CD4-positive, alpha-beta T cell (primary cell): ENCODE data around the gene SORBS1. TPM values are rescaled to one million over a fixed set of nuclear protein-coding genes. Genes with fewer than 3 reads are reported as not detected.

Experiments
- ATAC-seq: fragments of 200-7000 bp; cut with Tn5 transposase; one replicate; pipeline ENCODE4 v1.10.0; 2022; ENCODE audit warnings: mild to moderate bottlenecking; ENCODE audit not compliant: poor library complexity
- CTCF ChIA-PET: fragments of 350-600 bp; sonication (Branson Sonifier 250); formaldehyde crosslinking; loops from one replicate; lab custom pipeline; 2021; ENCODE audit warnings: antibody characterized with exemption, inconsistent platforms; lab: Charles Lee
- POLR2A ChIA-PET: fragments of 350-600 bp; sonication (Branson Sonifier 250); formaldehyde crosslinking; loops from one replicate; lab custom pipeline; 2021; ENCODE audit warnings: antibody characterized with exemption, inconsistent platforms; lab: Charles Lee
- DNase-seq, 14 experiments: peaks; one replicate each; pipeline ENCODE4 v3.0.0-alpha.2; 2013 to 2020; ENCODE audit warnings: mixed read lengths in 2 of 14
- H3K27ac ChIP-seq, 2 donors: one replicate each; pipeline versions ENCODE4 v1.5.1 to v1.7.0; 2013; ENCODE audit warnings: low read length in 2 of 2, low read depth in 1 of 2, mild to moderate bottlenecking in 1 of 2
- H3K27me3 ChIP-seq, 2 experiments: 1 replicate in 1 of 2; 2 replicates in 1 of 2; pipeline versions ENCODE4 v1.6.1 to v1.7.0; 2013; ENCODE audit warnings: low read length in 2 of 2, control low read depth in 1 of 2, mild to moderate bottlenecking in 1 of 2, moderate library complexity in 1 of 2; ENCODE audit not compliant: insufficient read depth in 2 of 2, control insufficient read depth in 1 of 2
- H3K36me3 ChIP-seq: one replicate; pipeline ENCODE4 v1.6.1; 2013; ENCODE audit warnings: low read length, control low read depth; ENCODE audit not compliant: insufficient read depth
- H3K4me1 ChIP-seq: one replicate; pipeline ENCODE4 v1.6.1; 2013; ENCODE audit warnings: low read length, control low read depth; ENCODE audit not compliant: insufficient read depth
- H3K4me3 ChIP-seq: one replicate; pipeline ENCODE4 v1.5.1; 2013; ENCODE audit warnings: mild to moderate bottlenecking, low read length, moderate library complexity
- H3K9me3 ChIP-seq, 2 experiments: 1 replicate in 1 of 2; 2 replicates in 1 of 2; pipeline versions ENCODE4 v1.6.1 to v1.7.0; 2013; ENCODE audit warnings: low read length in 2 of 2, mild to moderate bottlenecking in 2 of 2, control low read depth in 1 of 2, moderate library complexity in 1 of 2; ENCODE audit not compliant: control insufficient read depth in 1 of 2, insufficient read depth in 1 of 2
- H3K27ac Mint-ChIP-seq: one replicate; pipeline ENCODE4 v1.8.0; 2020; ENCODE audit warnings: mixed read lengths
- H3K27me3 Mint-ChIP-seq: one replicate; pipeline ENCODE4 v1.8.0; 2021; ENCODE audit warnings: mixed read lengths
- H3K36me3 Mint-ChIP-seq: one replicate; pipeline ENCODE4 v1.8.0; 2021; ENCODE audit warnings: low read depth, mixed read lengths
- H3K4me1 Mint-ChIP-seq: one replicate; pipeline ENCODE4 v1.8.0; 2021; ENCODE audit warnings: low read depth, mixed read lengths
- H3K4me3 Mint-ChIP-seq: one replicate; pipeline ENCODE4 v1.8.0; 2020; ENCODE audit warnings: mild to moderate bottlenecking, mixed read lengths
- H3K9me3 Mint-ChIP-seq: one replicate; pipeline ENCODE4 v1.8.0; 2020; ENCODE audit warnings: mixed read lengths
- intact Hi-C, 2 experiments: fragments of 100-400 bp; cut with DNase I in 1 of 2; cut with micrococcal nuclease in 1 of 2; formaldehyde crosslinking; loops; one replicate each; pipeline versions ENCODE4 v1.15.1 to v1.9.0; 2023 to 2025; cut with DNase I, micrococcal nuclease
- total RNA-seq, 174 experiments: library from RNA in 2 of 174; stranded (reverse) in 2 of 174; gene quantifications; one replicate each; pipeline ENCODE4 v1.2.3 and lab custom pipeline; 2021 to 2026
- TF ChIP-seq, protein P1 (sequence below): fragments of 200-600 bp; IDR thresholded peaks from one replicate; pipeline ENCODE4 v1.8.0; 2022; ENCODE audit warnings: antibody characterized with exemption, mild to moderate bottlenecking

Gene SORBS1
- total RNA-seq, 2 experiments from 2014 or later: 1.4 to 1.8 TPM

DNA sequence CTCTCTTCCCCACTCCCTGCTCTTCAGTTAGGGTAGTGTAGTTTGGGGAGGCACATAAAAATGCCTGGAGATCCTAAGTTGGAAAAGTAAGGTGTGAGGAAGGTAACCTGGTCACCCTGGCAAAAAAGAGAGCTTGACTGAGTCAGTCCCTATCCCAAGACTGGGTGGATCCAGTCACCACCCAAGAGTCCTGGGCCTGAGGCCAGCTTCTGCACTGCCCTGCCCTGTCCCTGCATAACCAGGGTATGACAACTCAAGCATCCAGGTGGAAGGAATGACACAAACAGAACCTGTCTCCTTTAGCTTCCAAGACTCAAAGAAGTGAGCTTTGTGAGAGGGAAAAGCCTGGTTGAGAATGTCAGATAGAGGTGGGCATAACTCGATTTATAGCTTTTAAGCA is 26.9 kb upstream of the SORBS1 start:
- ATAC-seq (no peak), DNase-seq (no peak)
- no peaks in the 10 kb centered on the region for H3K27me3 ChIP-seq
- no peaks in the 10 kb centered on the region for H3K4me1 ChIP-seq
- POLR2A ChIA-PET: no interaction called here
- H3K4me1 Mint-ChIP-seq: no peaks in the 10 kb centered on the region
- no peak overlapping the region for H3K4me3 Mint-ChIP-seq
- H3K36me3 Mint-ChIP-seq: no peaks in the 10 kb centered on the region
- TF ChIP-seq, protein P1, sequence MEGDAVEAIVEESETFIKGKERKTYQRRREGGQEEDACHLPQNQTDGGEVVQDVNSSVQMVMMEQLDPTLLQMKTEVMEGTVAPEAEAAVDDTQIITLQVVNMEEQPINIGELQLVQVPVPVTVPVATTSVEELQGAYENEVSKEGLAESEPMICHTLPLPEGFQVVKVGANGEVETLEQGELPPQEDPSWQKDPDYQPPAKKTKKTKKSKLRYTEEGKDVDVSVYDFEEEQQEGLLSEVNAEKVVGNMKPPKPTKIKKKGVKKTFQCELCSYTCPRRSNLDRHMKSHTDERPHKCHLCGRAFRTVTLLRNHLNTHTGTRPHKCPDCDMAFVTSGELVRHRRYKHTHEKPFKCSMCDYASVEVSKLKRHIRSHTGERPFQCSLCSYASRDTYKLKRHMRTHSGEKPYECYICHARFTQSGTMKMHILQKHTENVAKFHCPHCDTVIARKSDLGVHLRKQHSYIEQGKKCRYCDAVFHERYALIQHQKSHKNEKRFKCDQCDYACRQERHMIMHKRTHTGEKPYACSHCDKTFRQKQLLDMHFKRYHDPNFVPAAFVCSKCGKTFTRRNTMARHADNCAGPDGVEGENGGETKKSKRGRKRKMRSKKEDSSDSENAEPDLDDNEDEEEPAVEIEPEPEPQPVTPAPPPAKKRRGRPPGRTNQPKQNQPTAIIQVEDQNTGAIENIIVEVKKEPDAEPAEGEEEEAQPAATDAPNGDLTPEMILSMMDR: no peak
- no peak overlapping the region for H3K4me3 ChIP-seq
- no peaks in the 10 kb centered on the region for H3K36me3 ChIP-seq
- peaks cover 2% of the 10 kb centered on the region for H3K27me3 Mint-ChIP-seq
- H3K9me3 ChIP-seq: no peaks in the 10 kb centered on the region
- intact Hi-C loops: no loop called here
- CTCF ChIA-PET: no interaction called here
- no peak overlapping the region for H3K27ac Mint-ChIP-seq
- no peaks in the 10 kb centered on the region for H3K9me3 Mint-ChIP-seq
- no peak overlapping the region for H3K27ac ChIP-seq

DNA sequence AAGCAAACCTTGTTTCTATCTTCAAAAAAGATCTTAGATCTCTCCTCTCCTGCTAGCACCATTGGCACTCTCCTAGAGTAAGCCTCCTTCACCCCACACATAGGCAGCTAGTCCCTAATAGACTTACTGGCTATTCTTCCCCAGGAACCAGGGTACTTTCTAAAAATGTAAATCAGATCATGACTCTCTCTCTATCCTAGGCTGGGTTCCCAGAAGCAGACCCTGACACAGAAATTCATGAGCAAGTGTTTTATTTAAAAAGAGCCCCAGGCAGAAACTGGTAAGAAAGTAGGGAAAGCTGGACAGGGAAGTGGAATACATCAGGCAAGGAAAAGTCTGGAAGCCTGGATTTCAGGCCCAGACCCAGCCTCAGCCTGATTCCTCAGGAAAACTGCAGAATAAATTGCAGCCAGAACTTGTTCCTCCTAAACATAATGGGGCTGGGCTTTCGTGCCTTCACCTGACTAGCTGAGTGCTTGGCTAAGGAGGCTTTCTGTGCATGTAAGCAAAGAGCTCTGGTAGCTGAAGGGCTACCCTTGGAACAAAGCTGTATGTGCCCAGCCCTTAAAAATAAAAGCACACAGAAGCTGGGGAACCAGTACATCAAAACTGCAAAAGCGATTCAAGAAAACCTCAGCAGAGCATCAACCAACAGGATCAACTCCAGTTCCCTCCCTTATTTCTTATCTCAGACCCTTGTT is 18.8 kb upstream of the SORBS1 start:
- no peak overlapping the region for H3K27ac Mint-ChIP-seq
- no peaks in the 10 kb centered on the region for H3K36me3 ChIP-seq
- DNase-seq (no peak), ATAC-seq (no peak)
- no peaks in the 10 kb centered on the region for H3K4me1 Mint-ChIP-seq
- TF ChIP-seq, protein P1: no peak
- no peaks in the 10 kb centered on the region for H3K36me3 Mint-ChIP-seq
- CTCF ChIA-PET: no interaction called here
- intact Hi-C loops: no loop called here
- POLR2A ChIA-PET: no interaction called here
- H3K4me1 ChIP-seq: no peaks in the 10 kb centered on the region
- H3K27me3 Mint-ChIP-seq: peaks cover 37% of the 10 kb centered on the region
- peaks cover 0 to 6% of the 10 kb centered on the region in 2 experiments for H3K27me3 ChIP-seq
- no peak overlapping the region for H3K27ac ChIP-seq
- no peaks in the 10 kb centered on the region for H3K9me3 ChIP-seq
- H3K9me3 Mint-ChIP-seq: no peaks in the 10 kb centered on the region
- no peak overlapping the region for H3K4me3 Mint-ChIP-seq
- no peak overlapping the region for H3K4me3 ChIP-seq

DNA sequence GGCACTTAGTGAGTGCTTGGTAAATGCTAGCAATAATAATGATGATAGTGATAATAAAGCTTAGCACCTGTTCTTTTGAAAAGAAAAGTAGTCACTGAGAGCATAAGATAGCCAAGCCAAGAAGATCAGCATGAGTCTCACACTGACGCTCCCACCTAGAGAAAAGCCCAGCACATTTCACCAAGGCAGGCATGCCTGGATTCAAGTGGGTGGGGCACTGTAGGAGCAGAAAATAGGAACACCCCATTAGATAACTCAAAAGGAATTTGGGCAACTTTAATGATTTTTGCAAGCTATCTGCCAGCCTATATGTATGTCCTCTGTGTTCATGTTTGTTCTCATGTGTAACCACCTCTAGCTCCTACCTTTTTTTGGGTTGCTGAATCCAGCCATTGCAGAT is 18.1 kb upstream of the SORBS1 start:
- H3K4me3 Mint-ChIP-seq: no peak overlapping the region
- H3K4me1 Mint-ChIP-seq: no peaks in the 10 kb centered on the region
- CTCF ChIA-PET: no interaction called here
- no peaks in the 10 kb centered on the region for H3K36me3 ChIP-seq
- no peak overlapping the region for H3K27ac ChIP-seq
- intact Hi-C loops: no loop called here
- ATAC-seq (no peak), DNase-seq (no peak)
- POLR2A ChIA-PET: no interaction called here
- no peak overlapping the region for H3K4me3 ChIP-seq
- no peaks in the 10 kb centered on the region for H3K4me1 ChIP-seq
- H3K9me3 Mint-ChIP-seq: no peaks in the 10 kb centered on the region
- no peaks in the 10 kb centered on the region for H3K9me3 ChIP-seq
- H3K27me3 ChIP-seq: peaks cover 2 to 6% of the 10 kb centered on the region in 2 experiments
- TF ChIP-seq, protein P1: no peak
- no peak overlapping the region for H3K27ac Mint-ChIP-seq
- H3K36me3 Mint-ChIP-seq: no peaks in the 10 kb centered on the region
- H3K27me3 Mint-ChIP-seq: peaks cover 38% of the 10 kb centered on the region
